H9 (cell line): ENCODE data around the gene OR2Y1. TPM values are rescaled to one million over a fixed set of nuclear protein-coding genes. Genes with fewer than 3 reads are reported as not detected.
A peak's percentile ranks its signal among the peaks of the same experiment; 100 is the strongest.

Experiments used
- DNase-seq: peaks from one replicate; pipeline ENCODE4 v3.0.0-alpha.2; 2017
- H2AFZ ChIP-seq: one replicate; pipeline ENCODE4 v1.6.1; 2013; ENCODE audit warnings: mild to moderate bottlenecking, low read length, control low read depth, moderate library complexity
- H2AK5ac ChIP-seq: 2 replicates; pipeline ENCODE4 v1.6.1; 2013; ENCODE audit warnings: low read length, control low read depth, mixed read lengths; ENCODE audit not compliant: insufficient read length
- H2BK120ac ChIP-seq: one replicate; pipeline ENCODE4 v1.6.1; 2013; ENCODE audit warnings: low read depth, mild to moderate bottlenecking, low read length, control low read depth, inconsistent platforms; ENCODE audit not compliant: poor library complexity, severe bottlenecking
- H2BK12ac ChIP-seq: 2 replicates; pipeline ENCODE4 v1.6.1; 2013; ENCODE audit warnings: low read length, control low read depth, mixed read lengths, low read depth; ENCODE audit not compliant: insufficient read length
- H2BK15ac ChIP-seq: 2 replicates; pipeline ENCODE4 v1.6.1; 2013; ENCODE audit warnings: low read depth, low read length, control low read depth
- H2BK20ac ChIP-seq: one replicate; pipeline ENCODE4 v1.6.1; 2013; ENCODE audit warnings: low read depth, mild to moderate bottlenecking, low read length, control low read depth, inconsistent platforms; ENCODE audit not compliant: poor library complexity, severe bottlenecking
- H2BK5ac ChIP-seq: 2 replicates; pipeline ENCODE4 v1.6.1; 2013; ENCODE audit warnings: low read length, control low read depth, mixed read lengths; ENCODE audit not compliant: insufficient read length
- H3K14ac ChIP-seq: 2 replicates; pipeline ENCODE4 v1.6.1; 2013; ENCODE audit warnings: low read length, control low read depth; ENCODE audit not compliant: insufficient read depth
- H3K18ac ChIP-seq: 2 replicates; pipeline ENCODE4 v1.6.1; 2013; ENCODE audit warnings: low read depth, mild to moderate bottlenecking, mixed read lengths, low read length, control low read depth; ENCODE audit not compliant: insufficient read length
- H3K23ac ChIP-seq: 2 replicates; pipeline ENCODE4 v1.6.1; 2013; ENCODE audit warnings: low read length, control low read depth, mixed read lengths, low read depth; ENCODE audit not compliant: insufficient read length
- H3K23me2 ChIP-seq: 2 replicates; pipeline ENCODE4 v1.6.1; 2013; ENCODE audit warnings: low read depth, mild to moderate bottlenecking, mixed read lengths, low read length, control low read depth; ENCODE audit not compliant: insufficient read length, poor library complexity, severe bottlenecking
- H3K27ac ChIP-seq: 2 replicates; pipeline ENCODE4 v1.5.1; 2013; ENCODE audit warnings: low read length, control low read depth, mixed read lengths, low read depth; ENCODE audit not compliant: insufficient read length
- H3K27me3 ChIP-seq: 2 replicates; pipeline ENCODE4 v1.6.1; 2013; ENCODE audit warnings: low read length, control low read depth, inconsistent platforms; ENCODE audit not compliant: insufficient read depth
- H3K4ac ChIP-seq: 2 replicates; pipeline ENCODE4 v1.6.1; 2013; ENCODE audit warnings: low read depth, mild to moderate bottlenecking, control low read depth, inconsistent platforms, low read length, moderate library complexity
- H3K4me1 ChIP-seq: 2 replicates; pipeline ENCODE4 v1.6.1; 2013; ENCODE audit warnings: low read length, control low read depth, inconsistent platforms; ENCODE audit not compliant: insufficient read depth
- H3K4me2 ChIP-seq: 2 replicates; pipeline ENCODE4 v1.6.1; 2013; ENCODE audit warnings: low read length, control low read depth, mixed read lengths; ENCODE audit not compliant: insufficient read length, insufficient read depth
- H3K56ac ChIP-seq: 2 replicates; pipeline ENCODE4 v1.6.1; 2013; ENCODE audit warnings: low read depth, mild to moderate bottlenecking, mixed read lengths, low read length, control low read depth; ENCODE audit not compliant: insufficient read length
- H3K79me1 ChIP-seq: 2 replicates; pipeline ENCODE4 v1.6.1; 2013; ENCODE audit warnings: low read depth, mild to moderate bottlenecking, moderate library complexity, low read length, control low read depth, inconsistent platforms; ENCODE audit not compliant: insufficient read depth, poor library complexity, severe bottlenecking
- H3K79me2 ChIP-seq: 2 replicates; pipeline ENCODE4 v1.6.1; 2013; ENCODE audit warnings: low read length, control low read depth, inconsistent platforms; ENCODE audit not compliant: insufficient read depth
- H3K9ac ChIP-seq: 2 replicates; pipeline ENCODE4 v1.6.1; 2013; ENCODE audit warnings: low read length, control low read depth, mixed read lengths; ENCODE audit not compliant: insufficient read length; ENCODE audit errors: extremely low read depth
- H3K9me3 ChIP-seq: one replicate; pipeline ENCODE4 v1.6.1; 2013; ENCODE audit warnings: low read depth, low read length, inconsistent platforms; ENCODE audit not compliant: control insufficient read depth
- H3T11ph ChIP-seq: one replicate; pipeline ENCODE4 v1.6.1; 2013; ENCODE audit warnings: mild to moderate bottlenecking, low read length, control low read depth, inconsistent platforms
- H4K20me1 ChIP-seq: one replicate; pipeline ENCODE4 v1.6.1; 2013; ENCODE audit not compliant: control insufficient read depth, insufficient read length, insufficient read depth
- H4K5ac ChIP-seq: 2 replicates; pipeline ENCODE4 v1.6.1; 2013; ENCODE audit warnings: low read depth, mild to moderate bottlenecking, mixed read lengths, low read length, control low read depth; ENCODE audit not compliant: insufficient read length
- H4K8ac ChIP-seq: replicated peaks from 2 replicates; pipeline ENCODE4 v1.6.1; 2013; ENCODE audit warnings: low read length, control low read depth, mixed read lengths, low read depth; ENCODE audit not compliant: insufficient read length
- H4K91ac ChIP-seq: 2 replicates; pipeline ENCODE4 v1.6.1; 2013; ENCODE audit warnings: low read depth, mild to moderate bottlenecking, moderate library complexity, mixed read lengths, low read length, control low read depth; ENCODE audit not compliant: insufficient read length
- H3K27ac Mint-ChIP-seq, 3 experiments: 2 replicates in 2 of 3; 3 replicates in 1 of 3; pipeline ENCODE4 v1.8.0; 2020 to 2021; ENCODE audit warnings: mixed read lengths in 3 of 3, mild to moderate bottlenecking in 1 of 3, moderate library complexity in 1 of 3
- H3K27me3 Mint-ChIP-seq: 2 replicates; pipeline ENCODE4 v1.8.0; 2021; ENCODE audit warnings: low read depth, mild to moderate bottlenecking, moderate library complexity, mixed read lengths
- H3K36me3 Mint-ChIP-seq, 3 experiments: 2 replicates in 2 of 3; 3 replicates in 1 of 3; pipeline ENCODE4 v1.8.0; 2020 to 2021; ENCODE audit warnings: low read depth in 3 of 3, mixed read lengths in 3 of 3; ENCODE audit not compliant: insufficient read depth in 1 of 3
- H3K4me1 Mint-ChIP-seq, 2 experiments: 2 replicates each; pipeline ENCODE4 v1.8.0; 2020; ENCODE audit warnings: mixed read lengths in 2 of 2
- H3K4me3 Mint-ChIP-seq, 2 experiments: 2 replicates in 1 of 2; 3 replicates in 1 of 2; pipeline ENCODE4 v1.8.0; 2020 to 2021; ENCODE audit warnings: mild to moderate bottlenecking in 2 of 2, mixed read lengths in 2 of 2, moderate library complexity in 1 of 2
- H3K9me3 Mint-ChIP-seq, 2 experiments: 2 replicates in 1 of 2; 3 replicates in 1 of 2; pipeline ENCODE4 v1.8.0; 2020; ENCODE audit warnings: mild to moderate bottlenecking in 2 of 2, mixed read lengths in 2 of 2, moderate library complexity in 1 of 2
- CTCF ChIP-seq: fragments of 200-600 bp; sonication (generic); conservative IDR thresholded peaks from 3 replicates; pipeline ENCODE4 v1.8.0; 2021; ENCODE audit warnings: antibody characterized with exemption, mild to moderate bottlenecking
- WGBS: extraction: QIAGEN DNeasy Blood & Tissue Kit; methylation state at CpG from one replicate; pipeline ENCODE4 v1.1.7; 2013; ENCODE audit warnings: missing lambda C conversion rate, low lambda C conversion rate, mixed read lengths; ENCODE audit not compliant: insufficient read length; ENCODE audit errors: extremely low coverage; 5-methylcytosine and 5-hydroxymethylcytosine counted together
- total RNA-seq: library from RNA; stranded (reverse); gene quantifications from 2 replicates; pipeline ENCODE4 v1.2.1, GENCODE V29; 2021

Gene OR2Y1
- total RNA-seq, 1 experiment from 2014 or later, result not detected

- Histone ChIP-seq H2AFZ (no peak overlapping the region), H2BK20ac (no peak overlapping the region), H4K91ac (no peak overlapping the region), H3K14ac (no peak overlapping the region), H3K18ac (no peak overlapping the region), H2BK120ac (no peak overlapping the region), H3K9ac (no peak overlapping the region), H3T11ph (no peak overlapping the region), H3K9me3 (no peaks in the 10 kb centered on the region), H2BK12ac (no peak overlapping the region), H3K23ac (no peak overlapping the region), H3K79me1 (no peaks in the 10 kb centered on the region), H3K27ac (no peak overlapping the region), H4K5ac (no peak overlapping the region), H3K23me2 (no peaks in the 10 kb centered on the region), H3K4me2 (no peak overlapping the region), H2BK15ac (no peak overlapping the region), H3K27me3 (no peaks in the 10 kb centered on the region), H2AK5ac (no peak overlapping the region), H3K4ac (no peak overlapping the region), H3K56ac (no peak overlapping the region), H2BK5ac (no peak overlapping the region), H4K20me1 (no peaks in the 10 kb centered on the region), H3K79me2 (no peaks in the 10 kb centered on the region), H3K4me1 (no peaks in the 10 kb centered on the region), H4K8ac (no peak overlapping the region)
- Mint-ChIP-seq H3K4me1 (no peaks in the 10 kb centered on the region), H3K36me3 (peaks cover 0 to under 1% (median 0%) of the 10 kb centered on the region in 3 experiments; a peak in 2 of 7 replicates), H3K27ac (no peak overlapping the region), H3K4me3 (no peak overlapping the region), H3K27me3 (no peaks in the 10 kb centered on the region; the same call in 1 of the 2 replicates), H3K9me3 (peaks cover 2 to 5% of the 10 kb centered on the region in 2 experiments; a peak in 3 of 5 replicates)
- DNase-seq, result no peak
- peak; percentile 74 for TF ChIP-seq CTCF
- no CpG with 5 or more reads among the region's 6 CpGs for WGBS
Measured at GRCh38 chr5:180718810-180719453, 20.9 kb downstream of the OR2Y1 start.
